Tibial nerve (tissue), 4 donors: ENCODE data around the gene HRNR.

ENCODE experiments used
- EP300 ChIP-seq, 2 donors: sonication (generic); formaldehyde crosslinking; IDR thresholded peaks; one replicate each; pipeline ENCODE4 v1.6.1; 2017; ENCODE audit warnings: antibody characterized with exemption in 2 of 2, mild to moderate bottlenecking in 1 of 2
- POLR2A ChIP-seq, 2 donors: fragments of 450-650 bp; IDR thresholded peaks; one replicate each; pipeline ENCODE4 v1.6.1; 2017; ENCODE audit warnings: antibody characterized with exemption in 2 of 2, mild to moderate bottlenecking in 2 of 2, moderate library complexity in 2 of 2
- TF ChIP-seq, protein P1 (sequence below), 5 experiments: fragments of 200-600 bp in 3 of 5; fragments of 450-650 bp in 2 of 5; sonication (generic) in 3 of 5; IDR thresholded peaks; one replicate each; pipeline ENCODE4 v1.5.1; 2016 to 2019; ENCODE audit warnings: antibody characterized with exemption in 5 of 5, mild to moderate bottlenecking in 3 of 5, moderate library complexity in 2 of 5

DNA sequence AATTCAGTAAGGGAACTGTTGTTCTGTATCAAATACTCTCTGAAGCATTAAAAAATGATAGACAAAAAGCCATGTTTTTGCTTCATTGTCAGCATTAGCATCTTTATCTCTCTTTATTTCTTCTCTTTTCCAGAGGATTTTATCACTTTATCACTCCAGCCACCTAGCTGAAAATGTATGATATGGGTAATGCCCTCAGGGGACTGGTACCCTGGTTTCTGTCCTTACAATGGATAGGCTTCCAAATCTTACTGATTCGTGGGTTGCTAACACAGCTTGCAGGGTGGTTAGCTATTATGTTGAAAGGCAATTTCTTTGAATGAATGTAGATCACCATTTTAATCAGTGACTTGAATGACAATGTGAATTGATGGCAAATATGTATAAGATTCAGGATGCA is 23.3 kb upstream of the HRNR start:
- TF ChIP-seq, protein P1, sequence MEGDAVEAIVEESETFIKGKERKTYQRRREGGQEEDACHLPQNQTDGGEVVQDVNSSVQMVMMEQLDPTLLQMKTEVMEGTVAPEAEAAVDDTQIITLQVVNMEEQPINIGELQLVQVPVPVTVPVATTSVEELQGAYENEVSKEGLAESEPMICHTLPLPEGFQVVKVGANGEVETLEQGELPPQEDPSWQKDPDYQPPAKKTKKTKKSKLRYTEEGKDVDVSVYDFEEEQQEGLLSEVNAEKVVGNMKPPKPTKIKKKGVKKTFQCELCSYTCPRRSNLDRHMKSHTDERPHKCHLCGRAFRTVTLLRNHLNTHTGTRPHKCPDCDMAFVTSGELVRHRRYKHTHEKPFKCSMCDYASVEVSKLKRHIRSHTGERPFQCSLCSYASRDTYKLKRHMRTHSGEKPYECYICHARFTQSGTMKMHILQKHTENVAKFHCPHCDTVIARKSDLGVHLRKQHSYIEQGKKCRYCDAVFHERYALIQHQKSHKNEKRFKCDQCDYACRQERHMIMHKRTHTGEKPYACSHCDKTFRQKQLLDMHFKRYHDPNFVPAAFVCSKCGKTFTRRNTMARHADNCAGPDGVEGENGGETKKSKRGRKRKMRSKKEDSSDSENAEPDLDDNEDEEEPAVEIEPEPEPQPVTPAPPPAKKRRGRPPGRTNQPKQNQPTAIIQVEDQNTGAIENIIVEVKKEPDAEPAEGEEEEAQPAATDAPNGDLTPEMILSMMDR (IDR thresholded peaks at IDR 0.05): no peak
- TF ChIP-seq POLR2A (IDR thresholded peaks at IDR 0.05) (no peak), EP300 (IDR thresholded peaks at IDR 0.05) (no peak)
